Neural cell (in vitro differentiated cells): ENCODE data around the gene YIPF4. TPM values are rescaled to one million over a fixed set of nuclear protein-coding genes. Genes with fewer than 3 reads are reported as not detected.
"Not testable (repeated sequence)": the region's sequence is repeated elsewhere in the genome, so short reads cannot be mapped to it uniquely, and the experiment has no call there.

Experiments used
- H2AFZ ChIP-seq: fragments of 200-600, 300-800 bp; sonication (generic), shearing (Covaris generic); 2 replicates; pipeline ENCODE4 v1.6.0; 2014; ENCODE audit warnings: low read depth, mild to moderate bottlenecking, antibody characterized with exemption, low read length, moderate library complexity
- H3F3A ChIP-seq: fragments of 200-600 bp; shearing (Covaris generic); 2 replicates; pipeline ENCODE4 v1.6.1; 2016; ENCODE audit warnings: mild to moderate bottlenecking, moderate library complexity, mixed read lengths, antibody characterized with exemption, low read length; ENCODE audit not compliant: insufficient read depth, poor library complexity, severe bottlenecking
- H3K27ac ChIP-seq: fragments of 200-600, 300-800 bp; sonication (generic), shearing (Covaris generic); 2 replicates; pipeline ENCODE4 v1.5.1; 2014; ENCODE audit warnings: mild to moderate bottlenecking, low read length, moderate library complexity
- H3K27me3 ChIP-seq: fragments of 300-800, 200-600 bp; sonication (generic), shearing (Covaris generic); 2 replicates; pipeline ENCODE4 v1.6.0; 2014; ENCODE audit warnings: mild to moderate bottlenecking, low read depth, low read length, moderate library complexity; ENCODE audit not compliant: insufficient read depth
- H3K36me3 ChIP-seq: fragments of 300-800, 200-600 bp; sonication (generic), shearing (Covaris generic); 2 replicates; pipeline ENCODE4 v1.5.1; 2014; ENCODE audit warnings: mild to moderate bottlenecking, antibody characterized with exemption, low read length, moderate library complexity; ENCODE audit not compliant: insufficient read depth
- H3K4me2 ChIP-seq: fragments of 300-800, 200-600 bp; sonication (generic), shearing (Covaris generic); 2 replicates; pipeline ENCODE4 v1.6.0; 2014; ENCODE audit warnings: mild to moderate bottlenecking, low read length
- H3K4me3 ChIP-seq: fragments of 300-800, 200-600 bp; sonication (generic), shearing (Covaris generic); 2 replicates; pipeline ENCODE4 v1.5.1; 2014; ENCODE audit warnings: mild to moderate bottlenecking, low read length, moderate library complexity
- H3K79me2 ChIP-seq: fragments of 200-600 bp; shearing (Covaris generic); replicated peaks from 2 replicates; pipeline ENCODE4 v1.6.0; 2014; ENCODE audit warnings: mild to moderate bottlenecking, low read length, moderate library complexity; ENCODE audit not compliant: insufficient read depth
- H3K9ac ChIP-seq: fragments of 300-800, 200-600 bp; sonication (generic), shearing (Covaris generic); 2 replicates; pipeline ENCODE4 v1.6.1; 2016; ENCODE audit warnings: mild to moderate bottlenecking, low read length, mixed read lengths
- H3K9me2 ChIP-seq: fragments of 200-600 bp; shearing (Covaris generic); 2 replicates; pipeline ENCODE4 v1.6.1; 2016; ENCODE audit warnings: mild to moderate bottlenecking, low read length, mixed read lengths; ENCODE audit not compliant: insufficient read depth
- H3K9me3 ChIP-seq: fragments of 200-600, 300-800 bp; sonication (generic), shearing (Covaris generic); 2 replicates; pipeline ENCODE4 v1.6.1; 2016; ENCODE audit warnings: mild to moderate bottlenecking, mixed run types, low read length, moderate library complexity, mixed read lengths
- H4K20me1 ChIP-seq: fragments of 200-600 bp; shearing (Covaris generic); 2 replicates; pipeline ENCODE4 v1.6.1; 2016; ENCODE audit warnings: mild to moderate bottlenecking, mixed run types; ENCODE audit not compliant: insufficient read depth
- EP300 ChIP-seq: fragments of 450-650 bp; conservative IDR thresholded peaks from 2 replicates; pipeline ENCODE4 v1.6.1; 2014; ENCODE audit warnings: antibody characterized with exemption, mild to moderate bottlenecking, moderate library complexity; ENCODE audit not compliant: poor library complexity, severe bottlenecking
- EZH2 ChIP-seq: fragments of 200-600, 300-800 bp; shearing (Covaris generic), sonication (generic); IDR thresholded peaks from 2 replicates; pipeline ENCODE4 v1.6.1; 2014; ENCODE audit warnings: antibody characterized with exemption, low read length, borderline replicate concordance, mild to moderate bottlenecking; ENCODE audit not compliant: insufficient read depth, poor library complexity, severe bottlenecking
- MXI1 ChIP-seq: fragments of 450-650 bp; conservative IDR thresholded peaks from 2 replicates; pipeline ENCODE4 v1.6.1; 2014; ENCODE audit warnings: antibody characterized with exemption, mild to moderate bottlenecking; ENCODE audit not compliant: poor library complexity, severe bottlenecking
- POLR2AphosphoS5 ChIP-seq: IDR thresholded peaks from 2 replicates; pipeline ENCODE4 v1.6.1; 2012
- RAD21 ChIP-seq: fragments of 450-650 bp; conservative IDR thresholded peaks from 2 replicates; pipeline ENCODE4 v1.6.1; 2014; ENCODE audit warnings: antibody characterized with exemption, mild to moderate bottlenecking, moderate library complexity
- REST ChIP-seq: IDR thresholded peaks from 2 replicates; pipeline ENCODE4 v1.6.1; 2012; ENCODE audit warnings: borderline replicate concordance
- SMC3 ChIP-seq: fragments of 450-650 bp; conservative IDR thresholded peaks from 2 replicates; pipeline ENCODE4 v1.6.1; 2014; ENCODE audit warnings: antibody characterized with exemption, mild to moderate bottlenecking, moderate library complexity; ENCODE audit not compliant: poor library complexity
- TAF1 ChIP-seq: IDR thresholded peaks from 2 replicates; pipeline ENCODE4 v1.6.1; 2012; ENCODE audit warnings: low read depth
- polyA plus RNA-seq: library from polyadenylated mRNA; depleted of rRNA; stranded (reverse); fragments of >200 nt; gene quantifications from 2 replicates; pipeline ENCODE4 v1.2.3, GENCODE V29; 2014

YIPF4 gene
- polyA plus RNA-seq, 1 donor from 2014 or later, result 33.5 TPM

GRCh38 chr2:32291746-32292145, 14.0 kb downstream of the YIPF4 start:
- peaks cover 27% of the 10 kb centered on the region for H3K79me2 ChIP-seq

GRCh38 chr2:32293493-32293892, 15.8 kb downstream of the YIPF4 start:
- H3F3A ChIP-seq, H3K4me2 ChIP-seq, H3K36me3 ChIP-seq, H3K27ac ChIP-seq, H3K9me2 ChIP-seq, H2AFZ ChIP-seq, H3K9ac ChIP-seq, H3K9me3 ChIP-seq, H4K20me1 ChIP-seq, H3K27me3 ChIP-seq, H3K4me3 ChIP-seq: not testable (repeated sequence)
- peaks cover 14% of the 10 kb centered on the region for H3K79me2 ChIP-seq

More at GRCh38 chr2:32291746-32292145, 14.0 kb downstream of the YIPF4 start:
- Histone ChIP-seq H3K9me2 (no peaks in the 10 kb centered on the region), H3F3A (no peaks in the 10 kb centered on the region), H3K36me3 (no peaks in the 10 kb centered on the region), H3K9ac (no peak overlapping the region), H3K27me3 (no peaks in the 10 kb centered on the region), H3K4me3 (no peak overlapping the region), H3K27ac (no peak overlapping the region), H3K9me3 (no peaks in the 10 kb centered on the region), H2AFZ (no peak overlapping the region), H3K4me2 (no peak overlapping the region), H4K20me1 (no peaks in the 10 kb centered on the region)
- TF ChIP-seq TAF1 (no peak), RAD21 (no peak), EP300 (no peak), MXI1 (no peak), SMC3 (no peak), EZH2 (no peak), REST (no peak), POLR2AphosphoS5 (no peak)

- not testable (repeated sequence) for H3K9me3 ChIP-seq, H2AFZ ChIP-seq, H4K20me1 ChIP-seq, H3K27me3 ChIP-seq, H3K4me3 ChIP-seq, H3K4me2 ChIP-seq, H3K36me3 ChIP-seq, H3K27ac ChIP-seq, H3K79me2 ChIP-seq, H3K9ac ChIP-seq, H3F3A ChIP-seq, H3K9me2 ChIP-seq
Measured at GRCh38 chr2:32293966-32294562, 16.4 kb downstream of the YIPF4 start.
